PFSK-1 (cell line): ENCODE measurements around the gene CCDC177.

Experiments used
- FOXP2 ChIP-seq: optimal IDR thresholded peaks from 2 replicates; pipeline ENCODE3; 2011; ENCODE audit warnings: borderline replicate concordance, control low read depth, inconsistent platforms; ENCODE audit not compliant: insufficient read depth; ENCODE audit errors: extremely low read length, extremely low read depth
- POLR2AphosphoS5 ChIP-seq: IDR thresholded peaks from 2 replicates; pipeline ENCODE4 v1.6.1; 2012; ENCODE audit warnings: low read depth, mild to moderate bottlenecking, control low read depth, low read length, moderate library complexity
- REST ChIP-seq, 2 experiments: IDR thresholded peaks; 2 replicates each; pipeline versions ENCODE4 v1.6.1 to v1.8.0; 2011 to 2012; ENCODE audit warnings: low read depth in 2 of 2, low read length in 2 of 2, control low read depth in 1 of 2, inconsistent platforms in 1 of 2, mild to moderate bottlenecking in 1 of 2, moderate library complexity in 1 of 2; ENCODE audit not compliant: insufficient read depth in 1 of 2
- SIN3A ChIP-seq: IDR thresholded peaks from 2 replicates; pipeline ENCODE4 v1.6.1; 2012; ENCODE audit warnings: mild to moderate bottlenecking, low read length, moderate library complexity, borderline replicate concordance; ENCODE audit not compliant: insufficient read depth
- TAF1 ChIP-seq: IDR thresholded peaks from 2 replicates; pipeline ENCODE4 v1.6.1; 2012; ENCODE audit warnings: low read length, control low read depth, borderline replicate concordance; ENCODE audit not compliant: insufficient read depth

CCDC177 gene

DNA sequence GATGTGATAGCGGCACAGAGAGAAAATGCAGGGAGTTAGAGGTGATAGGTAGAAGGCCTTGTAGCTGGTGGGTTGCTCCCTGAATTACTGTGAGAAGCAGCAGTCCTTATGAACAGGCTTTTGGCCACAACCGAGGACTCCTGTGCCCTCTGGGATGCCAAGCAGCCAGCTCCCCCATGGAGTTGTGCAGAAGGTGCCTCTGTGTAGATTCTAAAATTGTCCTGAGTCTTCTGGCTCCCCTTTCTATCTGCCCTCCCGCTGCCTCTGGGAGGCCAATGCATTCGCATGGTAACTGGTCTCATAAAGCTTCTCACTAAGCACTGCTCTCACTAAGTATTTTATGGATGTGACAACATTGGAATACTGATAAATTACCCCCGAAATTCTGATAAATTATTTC is 20.7 kb upstream of the CCDC177 start:
- no peak for TF ChIP-seq REST (IDR thresholded peaks at IDR 0.05; ENCODE audit: insufficient read depth in 1 of 2, low read depth in 2 of 2, low read length in 2 of 2)
- no peak for TF ChIP-seq FOXP2
- no peak for TF ChIP-seq SIN3A
- TF ChIP-seq POLR2AphosphoS5 = no peak
- TF ChIP-seq TAF1 = no peak

DNA sequence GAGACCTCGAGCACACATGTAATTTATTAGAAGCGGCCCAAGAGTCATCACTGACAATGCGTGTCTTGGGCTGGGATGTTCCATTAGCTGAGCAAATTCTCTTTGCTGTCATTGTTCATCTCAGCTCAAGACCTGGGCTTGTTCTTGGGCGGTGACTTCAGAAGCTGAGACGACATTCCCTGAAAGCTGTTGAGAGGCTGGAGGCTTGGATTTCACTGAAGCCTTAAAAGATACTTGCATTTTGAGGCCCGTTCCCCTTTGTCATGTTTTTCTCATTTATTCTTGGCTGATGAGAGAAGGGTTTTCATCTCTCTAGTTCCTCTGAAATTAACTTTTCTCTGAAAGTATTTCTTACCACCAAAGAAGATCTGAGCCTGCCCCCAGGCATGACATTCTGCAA is 20.2 kb upstream of the CCDC177 start:
- no peak for TF ChIP-seq FOXP2
- TF ChIP-seq TAF1 = no peak
- TF ChIP-seq SIN3A = no peak
- TF ChIP-seq POLR2AphosphoS5 = no peak
- TF ChIP-seq REST (IDR thresholded peaks at IDR 0.05; ENCODE audit: insufficient read depth in 1 of 2, low read depth in 2 of 2, low read length in 2 of 2) = no peak

DNA sequence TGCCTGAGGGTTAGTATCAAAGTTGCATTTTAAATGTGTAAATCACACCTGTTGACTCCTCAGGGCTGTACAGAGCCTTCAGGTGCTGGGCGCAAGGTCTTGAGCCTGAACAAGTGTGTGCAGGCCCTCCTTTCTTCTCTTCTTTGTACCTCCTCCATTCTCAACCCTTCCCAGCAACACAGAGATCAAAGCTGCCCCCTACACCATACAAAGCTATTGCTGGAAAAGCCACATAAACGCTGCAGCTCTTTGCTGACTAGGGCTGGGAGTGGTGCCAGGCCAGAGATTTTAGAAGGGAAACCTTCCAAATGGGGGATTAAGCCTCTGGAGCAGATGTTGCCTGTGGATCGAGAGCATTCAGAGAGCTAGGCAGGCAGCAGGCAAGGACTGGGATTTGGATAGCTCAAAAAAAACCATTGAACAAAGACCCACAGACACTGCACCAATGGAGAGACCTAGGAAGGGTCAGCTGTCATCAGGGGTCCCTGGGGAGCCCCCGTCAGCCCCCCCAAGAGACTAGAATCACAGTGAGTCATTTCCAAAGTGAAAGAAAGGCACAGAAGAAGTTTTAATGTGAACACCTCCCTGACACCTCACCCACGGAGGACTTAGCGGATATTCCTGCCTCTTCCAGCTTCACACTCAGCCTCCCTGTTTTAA is 18.5 kb upstream of the CCDC177 start:
- TF ChIP-seq SIN3A (no peak), TAF1 (no peak), REST (IDR thresholded peaks at IDR 0.05; ENCODE audit: insufficient read depth in 1 of 2, low read depth in 2 of 2, low read length in 2 of 2) (no peak), FOXP2 (no peak), POLR2AphosphoS5 (no peak)

GRCh38 chr14:69591317-69591716 is 16.6 kb upstream of the CCDC177 start:
- TF ChIP-seq SIN3A = no peak

DNA sequence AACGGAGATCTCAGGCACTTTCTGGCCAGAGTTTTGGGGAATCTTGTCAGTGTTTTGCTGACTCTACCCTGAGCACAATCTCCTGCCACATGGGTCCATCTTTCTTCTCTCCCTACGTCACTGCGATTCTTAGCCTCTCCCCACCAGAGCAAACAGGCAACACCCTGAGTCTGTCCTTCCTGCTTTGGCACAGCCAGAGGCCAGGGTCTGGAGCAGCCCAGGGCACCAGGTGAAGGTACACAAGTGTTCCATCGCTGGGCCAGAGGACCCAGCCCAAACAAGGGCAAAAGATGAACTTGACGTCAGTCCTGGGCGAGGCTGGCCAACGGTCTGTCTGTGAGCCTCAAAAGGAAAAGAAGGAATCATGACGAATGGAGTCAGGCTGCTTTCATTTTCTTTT is 12.7 kb upstream of the CCDC177 start:
- no peak for TF ChIP-seq FOXP2
- TF ChIP-seq POLR2AphosphoS5 = no peak
- no peak for TF ChIP-seq REST (IDR thresholded peaks at IDR 0.05; ENCODE audit: insufficient read depth in 1 of 2, low read depth in 2 of 2, low read length in 2 of 2)
- no peak for TF ChIP-seq TAF1
- no peak for TF ChIP-seq SIN3A
